ENCODE data around the gene TTC4. TPM values are rescaled to one million over a fixed set of nuclear protein-coding genes. Genes with fewer than 3 reads are reported as not detected.
A peak's percentile ranks its signal among the peaks of the same experiment; 100 is the strongest.
"Not testable (repeated sequence)": the region's sequence is repeated elsewhere in the genome, so short reads cannot be mapped to it uniquely, and the experiment has no call there.

Gene TTC4
- total RNA-seq, 3 donors from 2014 or later: 12.1 to 16.7 (median 15.2) TPM

DNA sequence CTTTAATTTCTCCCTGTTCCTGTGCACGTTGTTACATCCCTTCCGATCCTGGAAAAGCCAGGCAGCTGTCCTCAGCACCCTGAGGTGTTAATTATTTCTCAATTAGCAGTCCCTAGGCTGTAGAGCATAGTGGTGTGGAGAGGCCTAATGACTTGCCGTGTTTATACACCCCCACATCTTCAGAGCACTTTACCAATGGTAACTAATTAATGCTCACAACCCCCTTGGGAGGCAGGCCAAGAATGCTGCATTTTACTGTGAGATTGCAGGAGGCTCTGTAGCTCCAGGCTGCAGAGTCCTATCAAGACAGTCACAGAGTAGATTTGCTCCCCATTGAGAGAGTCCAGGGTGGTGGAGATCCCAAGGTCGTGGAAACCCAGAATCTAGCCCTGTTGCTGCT is 51.1 kb downstream of the TTC4 start:
- no peak for DNase-seq
- Histone ChIP-seq H3K4me1 (ENCODE audit: low read depth) (peaks cover 7% of the 10 kb centered on the region), H3K9me3 (no peaks in the 10 kb centered on the region), H3K4me3 (no peak overlapping the region), H3K36me3 (ENCODE audit: low read depth) (peaks cover 3% of the 10 kb centered on the region)
- no peak for ATAC-seq
- no peak for TF ChIP-seq CTCF (IDR thresholded peaks at IDR 0.05)
- intact Hi-C loops (cut with DNase I, micrococcal nuclease): no loop called here

DNA sequence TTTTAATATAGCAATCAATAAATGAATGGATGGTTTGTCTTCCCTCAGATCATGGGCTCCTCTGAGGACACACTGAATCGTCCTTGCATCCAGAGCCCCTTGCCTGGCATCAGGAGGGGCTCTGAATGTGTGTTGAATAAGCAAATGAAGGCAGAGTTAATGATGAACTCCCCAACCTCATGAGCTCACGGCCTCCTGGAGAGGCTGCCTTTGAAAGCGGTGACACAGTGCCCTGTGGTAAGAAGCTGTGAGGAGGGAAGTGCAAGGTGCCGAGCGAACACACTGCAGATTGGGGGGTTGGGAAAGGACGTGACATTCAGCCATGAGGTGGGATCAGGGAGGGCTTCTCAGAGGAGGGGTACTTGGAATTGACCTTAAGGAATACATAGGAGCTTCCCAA is 51.9 kb downstream of the TTC4 start:
- H3K9me3 ChIP-seq: no peaks in the 10 kb centered on the region
- TF ChIP-seq CTCF (IDR thresholded peaks at IDR 0.05): no peak
- no peak overlapping the region for H3K4me3 ChIP-seq
- H3K4me1 ChIP-seq (ENCODE audit: low read depth): peaks cover 7% of the 10 kb centered on the region
- ATAC-seq (no peak), DNase-seq (no peak)
- intact Hi-C loops (cut with DNase I, micrococcal nuclease): no loop called here
- peaks cover 3% of the 10 kb centered on the region for H3K36me3 ChIP-seq (ENCODE audit: low read depth)

DNA sequence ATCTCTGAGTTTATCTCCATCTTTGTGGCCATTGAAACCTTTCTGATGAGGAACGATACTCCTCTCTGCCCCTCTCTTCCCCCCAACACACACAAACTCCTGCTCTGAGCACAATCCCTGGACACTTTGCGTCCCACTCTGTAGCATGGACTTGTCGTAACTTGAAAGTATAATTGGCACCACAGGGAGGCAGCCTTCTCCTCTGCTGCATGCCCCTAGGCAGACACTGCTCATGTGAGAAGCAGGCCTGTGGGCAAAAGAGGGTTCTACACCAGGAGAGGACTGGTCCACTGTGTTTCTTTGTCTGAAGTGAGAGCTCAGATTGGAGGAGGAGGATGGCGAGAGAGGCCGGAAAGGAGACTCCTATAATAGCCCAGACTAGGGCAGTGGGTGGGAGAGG is 52.4 kb downstream of the TTC4 start:
- Histone ChIP-seq H3K9me3 (no peaks in the 10 kb centered on the region), H3K4me3 (no peak overlapping the region), H3K4me1 (ENCODE audit: low read depth) (peaks cover 7% of the 10 kb centered on the region), H3K36me3 (ENCODE audit: low read depth) (peaks cover 3% of the 10 kb centered on the region)
- TF ChIP-seq CTCF (IDR thresholded peaks at IDR 0.05): no peak
- intact Hi-C loops (cut with DNase I, micrococcal nuclease): no loop called here
- DNase-seq (peak in 1 of 3 donors; percentile 67), ATAC-seq (no peak)

DNA sequence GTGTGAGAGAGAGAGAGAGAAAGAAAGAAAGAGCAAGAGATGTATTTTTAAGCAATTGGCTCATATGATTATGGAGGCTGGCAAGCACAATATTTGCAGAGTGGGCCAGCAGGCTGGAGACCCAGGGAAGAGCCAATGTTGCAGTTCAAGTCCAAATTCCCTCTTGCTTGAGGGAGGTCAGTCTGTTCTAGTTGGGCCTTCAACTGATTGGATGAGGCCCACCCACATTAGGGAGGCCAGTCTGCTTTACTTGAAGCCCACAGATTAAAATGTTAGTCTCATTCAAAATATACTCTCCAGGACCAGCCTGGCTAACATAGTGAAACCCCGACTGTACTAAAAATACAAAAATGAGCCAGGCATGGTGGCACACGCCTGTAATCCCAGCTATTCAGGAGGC is 57.3 kb downstream of the TTC4 start:
- intact Hi-C loops (cut with DNase I, micrococcal nuclease): no loop called here
- H3K4me1 ChIP-seq (ENCODE audit: low read depth): peaks cover 20% of the 10 kb centered on the region
- DNase-seq (no peak), ATAC-seq (no peak)
- H3K9me3 ChIP-seq: no peaks in the 10 kb centered on the region
- no peaks in the 10 kb centered on the region for H3K36me3 ChIP-seq (ENCODE audit: low read depth)
- H3K4me3 ChIP-seq: no peak overlapping the region
- no peak for TF ChIP-seq CTCF (IDR thresholded peaks at IDR 0.05)

DNA sequence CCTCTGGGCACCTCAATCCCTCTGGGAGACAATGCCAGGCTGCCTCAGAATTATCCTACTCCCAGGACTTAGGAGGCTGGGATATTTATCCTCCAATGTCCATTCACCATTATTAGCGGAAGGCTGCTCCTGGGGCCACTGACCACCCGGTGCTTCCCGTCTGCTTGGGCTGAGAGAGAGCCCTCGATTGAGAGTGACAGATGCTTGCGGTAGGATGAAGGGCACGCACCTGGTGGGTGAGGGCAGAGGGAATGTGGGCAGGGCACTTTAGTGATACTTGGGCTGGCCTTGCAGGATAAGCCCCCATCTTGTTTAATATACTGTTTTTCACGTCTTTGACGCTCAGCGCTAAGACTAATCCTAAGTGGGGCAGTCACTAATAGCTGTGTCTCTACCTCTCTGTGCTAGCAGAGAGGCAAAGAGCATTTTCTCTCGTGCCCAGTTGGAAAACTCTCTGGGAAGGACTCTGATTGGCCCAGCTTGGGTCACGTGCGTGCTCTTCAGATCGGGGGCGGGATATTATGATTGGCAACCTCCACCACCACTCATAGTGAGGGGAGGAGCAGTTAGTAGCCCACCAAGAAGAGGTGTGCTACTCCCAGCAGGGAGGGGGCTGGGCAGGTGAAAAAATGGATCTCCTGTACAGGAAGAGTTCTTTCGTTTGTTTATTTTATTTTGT is 59.3 kb downstream of the TTC4 start:
- no peaks in the 10 kb centered on the region for H3K9me3 ChIP-seq
- no peak for TF ChIP-seq CTCF (IDR thresholded peaks at IDR 0.05)
- ATAC-seq (peak; percentile 29), DNase-seq (peak in 1 of 3 donors; percentile 29)
- peaks cover 20% of the 10 kb centered on the region for H3K4me1 ChIP-seq (ENCODE audit: low read depth)
- H3K36me3 ChIP-seq (ENCODE audit: low read depth): no peaks in the 10 kb centered on the region
- intact Hi-C loops (cut with DNase I, micrococcal nuclease): no loop called here
- no peak overlapping the region for H3K4me3 ChIP-seq

DNA sequence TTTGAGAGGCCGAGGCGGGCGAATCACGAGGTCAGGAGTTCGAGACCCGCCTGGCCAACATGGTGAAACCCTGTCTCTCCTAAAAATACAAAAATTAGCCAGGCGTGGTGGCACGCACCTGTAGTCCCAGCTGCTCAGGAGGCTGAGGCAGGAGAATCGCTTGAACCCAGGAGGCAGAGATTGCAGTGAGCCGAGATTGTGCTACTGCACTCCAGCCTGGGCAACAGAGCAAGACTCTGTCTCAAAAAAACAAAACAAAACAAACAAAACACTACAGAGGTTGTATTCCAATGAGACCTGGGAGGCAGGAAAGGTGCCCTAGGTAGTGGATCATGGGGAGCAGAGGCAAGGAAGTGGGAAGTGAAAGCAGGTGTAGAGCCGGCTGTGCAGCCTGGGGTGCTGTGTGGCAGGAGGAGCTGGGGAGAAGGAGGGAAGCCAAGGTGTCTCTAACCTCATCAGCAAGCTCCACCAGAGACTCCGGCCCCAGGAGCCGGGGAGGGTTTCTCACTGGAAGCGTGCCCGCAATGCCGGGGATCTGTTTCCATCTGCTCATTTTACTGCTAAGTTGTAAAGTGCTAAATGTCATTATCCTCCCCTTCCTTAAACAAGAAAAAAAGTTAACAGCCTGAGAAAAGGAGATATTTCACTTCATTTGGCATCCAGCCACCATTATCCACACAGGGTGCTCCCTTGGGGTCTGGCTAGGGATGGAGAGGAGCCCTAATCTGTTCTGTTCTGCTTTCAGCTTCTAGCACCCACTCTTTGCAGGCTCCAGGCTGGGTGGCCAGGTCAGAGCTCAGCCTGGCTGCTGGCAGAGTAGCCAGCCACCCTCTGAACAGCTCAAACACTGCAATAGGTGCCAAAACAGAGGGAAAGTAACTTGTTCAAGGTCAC is 60.4 kb downstream of the TTC4 start:
- intact Hi-C loops (cut with DNase I, micrococcal nuclease); H3K36me3 ChIP-seq (ENCODE audit: low read depth); H3K9me3 ChIP-seq; H3K4me3 ChIP-seq: not testable (repeated sequence)
- DNase-seq (peak; percentile 81 to 84 (median 84)), ATAC-seq (peak; percentile 85)
- H3K4me1 ChIP-seq (ENCODE audit: low read depth): peaks cover 20% of the 10 kb centered on the region

Measured in mucosa of descending colon (tissue), 3 donors.